ENCODE data around the gene URI1. TPM values are rescaled to one million over a fixed set of nuclear protein-coding genes. Genes with fewer than 3 reads are reported as not detected.

The URI1 gene
- total and polyA plus RNA-seq, 2 of the 8 experiments (the other 6 are each of a cell fraction or from before 2014, with no cell fraction given): 27.7 to 64.3 TPM

DNA sequence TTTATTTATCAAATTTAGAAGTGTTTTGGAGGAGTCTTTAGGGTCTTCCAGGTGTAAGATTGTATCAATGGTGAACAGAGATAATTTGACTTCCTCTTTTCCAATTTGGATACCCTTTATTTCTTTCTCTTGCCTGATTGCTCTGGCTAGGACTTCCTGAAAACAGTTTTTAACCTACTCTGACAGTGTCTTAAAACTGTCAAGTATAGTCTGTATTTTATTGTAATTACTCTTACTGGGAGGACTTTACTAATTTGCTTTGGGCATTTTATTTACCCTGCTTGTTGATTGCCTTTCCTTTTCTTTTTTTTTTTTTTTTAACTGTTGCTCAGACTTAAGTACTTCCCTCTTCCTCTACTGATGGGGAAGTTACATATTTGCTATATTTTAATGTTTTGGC, 81.3 kb downstream of the URI1 start (continued):
- TF ChIP-seq RFX5 (IDR thresholded peaks at IDR 0.05; ENCODE audit: borderline replicate concordance, low read depth, low read length): no peak
- no peak for TF ChIP-seq ZNF274 (IDR thresholded peaks at IDR 0.05; ENCODE audit: borderline replicate concordance, extremely low read depth, low read length)
- TF ChIP-seq JUN (IDR thresholded peaks at IDR 0.05; ENCODE audit: low read depth, low read length): no peak

Measured in H1 (cell line).